NCI-H82 (cell line): ENCODE data around the gene KMT5B.

Experiments
- DNase-seq: peaks from one replicate; lab custom pipeline; 2025; lab: John Stamatoyannopoulos, UW

The KMT5B gene

GRCh38 chr11:68179847-68180246 lies 33.2 kb downstream of the KMT5B start:
- DNase-seq, result no peak

GRCh38 chr11:68177877-68178276 lies 35.2 kb downstream of the KMT5B start:
- no peak for DNase-seq

- DNase-seq, result no peak
Measured at GRCh38 chr11:68173926-68174325, 39.2 kb downstream of the KMT5B start.

- DNase-seq, result no peak
Measured at GRCh38 chr11:68169442-68169841, 43.7 kb downstream of the KMT5B start.

GRCh38 chr11:68168694-68169093 lies 44.4 kb downstream of the KMT5B start:
- no peak for DNase-seq

GRCh38 chr11:68167474-68167873 lies 45.6 kb downstream of the KMT5B start:
- DNase-seq, result no peak

- DNase-seq, result no peak
Measured at GRCh38 chr11:68166969-68167368, 46.1 kb downstream of the KMT5B start.

- no peak for DNase-seq
Measured at GRCh38 chr11:68165601-68166000, 47.5 kb downstream of the KMT5B start.

GRCh38 chr11:68164437-68164836 lies 48.7 kb downstream of the KMT5B start:
- no peak for DNase-seq

GRCh38 chr11:68163691-68164090 lies 49.4 kb downstream of the KMT5B start:
- DNase-seq, result no peak

GRCh38 chr11:68160100-68160695 lies 52.9 kb downstream of the KMT5B start:
- DNase-seq, result no peak

- no peak for DNase-seq
Measured at GRCh38 chr11:68159665-68160064, 53.4 kb downstream of the KMT5B start.

GRCh38 chr11:68159161-68159560 lies 53.9 kb downstream of the KMT5B start:
- no peak for DNase-seq

- no peak for DNase-seq
Measured at GRCh38 chr11:68158580-68158979, 54.5 kb downstream of the KMT5B start.

GRCh38 chr11:68153742-68154141 lies 59.4 kb downstream of the KMT5B start:
- no peak for DNase-seq

- DNase-seq, result no peak
Measured at GRCh38 chr11:68150037-68150436, 63.1 kb downstream of the KMT5B start.

- DNase-seq, result no peak
Measured at GRCh38 chr11:68149417-68149816, 63.7 kb downstream of the KMT5B start.

- DNase-seq, result no peak
Measured at GRCh38 chr11:68148879-68149278, 64.2 kb downstream of the KMT5B start.

GRCh38 chr11:68148071-68148805 lies 64.9 kb downstream of the KMT5B start:
- DNase-seq, result no peak

GRCh38 chr11:68146704-68147474 lies 66.2 kb downstream of the KMT5B start:
- no peak for DNase-seq

- DNase-seq, result no peak
Measured at GRCh38 chr11:68146010-68146540, 67.0 kb downstream of the KMT5B start.

- no peak for DNase-seq
Measured at GRCh38 chr11:68145120-68145866, 67.8 kb downstream of the KMT5B start.
